GM10266 (cell line): ENCODE data around the gene MEIOB.

Experiments used
- DNase-seq: peaks from one replicate; pipeline ENCODE4 v3.0.0; 2012; ENCODE audit errors: extremely low spot score
- CTCF ChIP-seq: IDR thresholded peaks from 2 replicates; pipeline ENCODE4 v1.5.1; 2012; ENCODE audit warnings: mild to moderate bottlenecking, low read depth; ENCODE audit not compliant: control insufficient read depth, insufficient read depth; ENCODE audit errors: missing control alignments

MEIOB gene

GRCh38 chr16:1820946-1821290 lies 51.0 kb downstream of the MEIOB start:
- DNase-seq = no peak
- no peak for TF ChIP-seq CTCF

- no peak for DNase-seq
Observed at GRCh38 chr16:1820096-1820945, 51.6 kb downstream of the MEIOB start.

GRCh38 chr16:1819611-1820010 lies 52.4 kb downstream of the MEIOB start:
- TF ChIP-seq CTCF = no peak

More at GRCh38 chr16:1820096-1820945, 51.6 kb downstream of the MEIOB start:
- TF ChIP-seq CTCF = no peak

GRCh38 chr16:1818873-1819525 lies 53.0 kb downstream of the MEIOB start:
- DNase-seq = no peak
- TF ChIP-seq CTCF = no peak

More at GRCh38 chr16:1819611-1820010, 52.4 kb downstream of the MEIOB start:
- no peak for DNase-seq

GRCh38 chr16:1818204-1818872 lies 53.6 kb downstream of the MEIOB start:
- TF ChIP-seq CTCF = no peak
- DNase-seq = no peak

- no peak for TF ChIP-seq CTCF
- no peak for DNase-seq
Observed at GRCh38 chr16:1817716-1818115, 54.2 kb downstream of the MEIOB start.

GRCh38 chr16:1817276-1817589 lies 54.7 kb downstream of the MEIOB start:
- no peak for TF ChIP-seq CTCF
- no peak for DNase-seq
